Measurements from ENCODE around the gene DDRGK1. TPM values are rescaled to one million over a fixed set of nuclear protein-coding genes. Genes with fewer than 3 reads are reported as not detected.
"Not testable (repeated sequence)": the region's sequence is repeated elsewhere in the genome, so short reads cannot be mapped to it uniquely, and the experiment has no call there.

The DDRGK1 gene
- total RNA-seq, 1 experiment from 2014 or later, result 65.5 TPM

DNA sequence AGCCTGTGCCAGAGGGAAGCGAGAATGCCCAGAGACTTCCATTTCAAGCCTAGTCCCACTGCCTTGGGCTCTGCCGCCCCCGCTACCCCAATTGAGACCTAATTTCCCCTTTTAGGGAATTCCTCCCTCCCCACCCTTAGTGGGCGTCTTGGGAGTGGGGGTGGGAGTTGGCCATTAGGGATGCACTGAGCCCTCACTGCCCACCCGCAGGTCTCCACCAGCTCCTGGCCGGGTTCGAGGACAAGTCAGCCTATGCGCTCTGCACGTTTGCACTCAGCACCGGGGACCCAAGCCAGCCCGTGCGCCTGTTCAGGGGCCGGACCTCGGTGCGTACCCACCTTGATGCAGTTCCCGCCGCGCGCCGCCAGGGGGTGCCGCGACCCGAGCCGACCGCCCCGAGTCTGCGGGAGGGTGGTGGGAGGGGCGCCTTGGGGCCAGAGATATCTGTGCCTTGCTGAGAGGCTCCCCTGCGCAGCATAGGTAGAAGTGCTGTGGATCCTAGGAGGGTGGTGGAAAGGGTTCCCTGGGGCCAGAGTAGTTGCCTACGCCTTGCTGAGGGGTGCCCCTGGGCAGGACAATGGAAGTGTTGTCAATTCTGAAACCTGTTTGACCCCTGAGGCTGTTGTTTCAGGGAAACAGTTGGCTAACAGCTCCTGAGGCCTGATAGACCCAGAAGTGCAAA, 14.0 kb upstream of the DDRGK1 start:
- TF ChIP-seq TCF7L2 (IDR thresholded peaks at IDR 0.05; ENCODE audit: low read depth, low read length), result no peak
- TF ChIP-seq SIN3A (IDR thresholded peaks at IDR 0.05; ENCODE audit: borderline replicate concordance, insufficient read depth, low read depth, low read length), result no peak
- TF ChIP-seq, protein P1, sequence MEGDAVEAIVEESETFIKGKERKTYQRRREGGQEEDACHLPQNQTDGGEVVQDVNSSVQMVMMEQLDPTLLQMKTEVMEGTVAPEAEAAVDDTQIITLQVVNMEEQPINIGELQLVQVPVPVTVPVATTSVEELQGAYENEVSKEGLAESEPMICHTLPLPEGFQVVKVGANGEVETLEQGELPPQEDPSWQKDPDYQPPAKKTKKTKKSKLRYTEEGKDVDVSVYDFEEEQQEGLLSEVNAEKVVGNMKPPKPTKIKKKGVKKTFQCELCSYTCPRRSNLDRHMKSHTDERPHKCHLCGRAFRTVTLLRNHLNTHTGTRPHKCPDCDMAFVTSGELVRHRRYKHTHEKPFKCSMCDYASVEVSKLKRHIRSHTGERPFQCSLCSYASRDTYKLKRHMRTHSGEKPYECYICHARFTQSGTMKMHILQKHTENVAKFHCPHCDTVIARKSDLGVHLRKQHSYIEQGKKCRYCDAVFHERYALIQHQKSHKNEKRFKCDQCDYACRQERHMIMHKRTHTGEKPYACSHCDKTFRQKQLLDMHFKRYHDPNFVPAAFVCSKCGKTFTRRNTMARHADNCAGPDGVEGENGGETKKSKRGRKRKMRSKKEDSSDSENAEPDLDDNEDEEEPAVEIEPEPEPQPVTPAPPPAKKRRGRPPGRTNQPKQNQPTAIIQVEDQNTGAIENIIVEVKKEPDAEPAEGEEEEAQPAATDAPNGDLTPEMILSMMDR (IDR thresholded peaks at IDR 0.05), result peak; percentile 97
- peak; percentile 58 for TF ChIP-seq POLR2AphosphoS5 (IDR thresholded peaks at IDR 0.05; ENCODE audit: low read depth, low read length)
- H3K9me3 ChIP-seq (ENCODE audit: control insufficient read depth, insufficient read depth, low read depth, low read length), result no peaks in the 10 kb centered on the region
- peak overlapping the region; percentile 73 for H3K27ac ChIP-seq (ENCODE audit: low read length)
- H3K36me3 ChIP-seq (ENCODE audit: control insufficient read depth, insufficient read depth, low read length), result no peaks in the 10 kb centered on the region
- ChIA-PET POLR2A (interaction anchor here (0.7 kb wide), 2 partner anchors 18 to 87 kb away, joined by 10 to 19 read pairs; no protein-coding TSS in a partner anchor), CTCF (interaction anchor here (0.6 to 1.1 kb wide), 5 partner anchors 16 to 571 kb away, joined by 3 to 18 read pairs (median 7); no protein-coding TSS in a partner anchor)
- intact Hi-C loops (cut with micrococcal nuclease; ENCODE audit: unreplicated experiment) (loop anchor here (5.0 kb wide), 1 partner anchor 94 kb away; no protein-coding TSS in a partner anchor), in situ Hi-C loops (cut with HindIII; ENCODE audit: low pct_unique_long_range_greater_than_20kb, low sequenced_read_pairs) (no loop called here)
- ATAC-seq (peak; percentile 72), DNase-seq (ENCODE audit: low read depth, low spot score) (no peak)
- H3K27me3 ChIP-seq (ENCODE audit: control insufficient read depth, insufficient read depth, low read length), result no peaks in the 10 kb centered on the region
- peaks cover 44% of the 10 kb centered on the region for H3K4me1 ChIP-seq (ENCODE audit: control insufficient read depth, insufficient read depth, low read length)
- no peak overlapping the region for H3K4me3 ChIP-seq (ENCODE audit: low read depth in 2 of 2, low read length in 2 of 2)
- TSS peak; percentile 33 for BruUV-seq (replicated peaks)

DNA sequence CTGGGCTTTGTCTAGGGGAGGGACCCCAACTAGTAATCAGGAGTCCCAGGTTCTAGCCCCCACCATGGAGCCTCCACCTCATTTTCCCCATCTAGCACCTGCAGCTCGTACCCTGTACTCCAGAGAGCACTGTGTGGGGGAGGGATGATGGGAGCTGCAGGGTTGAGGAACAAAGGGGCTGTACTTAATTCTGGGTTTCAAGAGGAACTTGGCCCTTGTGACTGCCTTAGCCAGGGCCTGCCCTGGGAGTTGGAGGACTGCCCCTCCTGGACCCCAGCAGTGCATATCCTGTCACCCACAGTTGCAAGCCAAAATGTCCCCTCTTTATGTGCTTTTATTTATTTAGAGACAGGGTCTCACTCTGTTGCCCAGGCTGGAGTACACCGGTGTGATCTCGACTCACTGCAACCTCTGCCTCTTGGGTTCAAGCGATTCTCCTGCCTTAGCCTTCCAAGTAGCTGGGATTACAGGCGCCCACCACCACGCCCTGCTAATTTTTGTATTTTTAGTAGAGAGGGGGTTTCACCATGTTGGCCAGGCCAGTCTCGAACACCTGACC, 11.0 kb upstream of the DDRGK1 start:
- CTCF ChIA-PET, result interaction anchor here (0.7 kb wide), 2 partner anchors 104 to 480 kb away, joined by 3 read pairs; no protein-coding TSS in a partner anchor

DNA sequence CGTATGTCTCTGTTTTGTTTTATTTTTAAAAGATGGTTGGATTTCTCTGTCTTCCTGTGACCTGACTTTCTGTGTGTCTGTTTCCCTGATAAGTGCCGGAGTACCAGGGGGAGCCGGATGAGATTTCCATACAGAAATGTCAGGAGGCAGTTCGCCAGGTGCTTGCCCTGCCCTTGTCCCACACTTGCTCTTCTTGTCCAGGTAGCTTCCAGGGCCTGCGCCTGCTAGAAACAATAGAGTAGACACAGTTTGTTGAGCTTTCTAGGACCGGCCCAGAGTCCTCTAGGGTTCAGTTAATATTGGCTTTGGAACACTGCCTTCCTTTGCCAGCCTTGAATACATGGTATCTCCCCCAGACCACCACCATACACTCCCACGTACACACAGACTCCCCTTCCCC, 8.7 kb upstream of the DDRGK1 start:
- CTCF ChIA-PET, result no interaction called here

More for the DNA sequence above, 11.0 kb upstream of the DDRGK1 start:
- H3K4me1 ChIP-seq (ENCODE audit: control insufficient read depth, insufficient read depth, low read length), result peaks cover 16% of the 10 kb centered on the region
- in situ Hi-C loops (cut with HindIII; ENCODE audit: low pct_unique_long_range_greater_than_20kb, low sequenced_read_pairs); ATAC-seq; H3K4me3 ChIP-seq (ENCODE audit: low read depth in 2 of 2, low read length in 2 of 2); H3K36me3 ChIP-seq (ENCODE audit: control insufficient read depth, insufficient read depth, low read length); H3K27me3 ChIP-seq (ENCODE audit: control insufficient read depth, insufficient read depth, low read length); BruUV-seq (replicated peaks); DNase-seq (ENCODE audit: low read depth, low spot score); H3K9me3 ChIP-seq (ENCODE audit: control insufficient read depth, insufficient read depth, low read depth, low read length); H3K27ac ChIP-seq (ENCODE audit: low read length); POLR2A ChIA-PET: not testable (repeated sequence)
- intact Hi-C loops (cut with micrococcal nuclease; ENCODE audit: unreplicated experiment), result loop anchor here (5.0 kb wide), 1 partner anchor 97 kb away; no protein-coding TSS in a partner anchor

More for the DNA sequence above, 8.7 kb upstream of the DDRGK1 start:
- no TSS peak for BruUV-seq (replicated peaks)
- in situ Hi-C loops (cut with HindIII; ENCODE audit: low pct_unique_long_range_greater_than_20kb, low sequenced_read_pairs) (no loop called here), intact Hi-C loops (cut with micrococcal nuclease; ENCODE audit: unreplicated experiment) (no loop called here)
- H3K9me3 ChIP-seq (ENCODE audit: control insufficient read depth, insufficient read depth, low read depth, low read length), result no peaks in the 10 kb centered on the region
- no peaks in the 10 kb centered on the region for H3K27me3 ChIP-seq (ENCODE audit: control insufficient read depth, insufficient read depth, low read length)
- DNase-seq (ENCODE audit: low read depth, low spot score) (no peak), ATAC-seq (no peak)
- POLR2A ChIA-PET, result no interaction called here
- TF ChIP-seq POLR2AphosphoS5 (IDR thresholded peaks at IDR 0.05; ENCODE audit: low read depth, low read length) (no peak; the same call in 1 of the 2 replicates), TCF7L2 (IDR thresholded peaks at IDR 0.05; ENCODE audit: low read depth, low read length) (no peak), SIN3A (IDR thresholded peaks at IDR 0.05; ENCODE audit: borderline replicate concordance, insufficient read depth, low read depth, low read length) (no peak)
- TF ChIP-seq, protein P2, sequence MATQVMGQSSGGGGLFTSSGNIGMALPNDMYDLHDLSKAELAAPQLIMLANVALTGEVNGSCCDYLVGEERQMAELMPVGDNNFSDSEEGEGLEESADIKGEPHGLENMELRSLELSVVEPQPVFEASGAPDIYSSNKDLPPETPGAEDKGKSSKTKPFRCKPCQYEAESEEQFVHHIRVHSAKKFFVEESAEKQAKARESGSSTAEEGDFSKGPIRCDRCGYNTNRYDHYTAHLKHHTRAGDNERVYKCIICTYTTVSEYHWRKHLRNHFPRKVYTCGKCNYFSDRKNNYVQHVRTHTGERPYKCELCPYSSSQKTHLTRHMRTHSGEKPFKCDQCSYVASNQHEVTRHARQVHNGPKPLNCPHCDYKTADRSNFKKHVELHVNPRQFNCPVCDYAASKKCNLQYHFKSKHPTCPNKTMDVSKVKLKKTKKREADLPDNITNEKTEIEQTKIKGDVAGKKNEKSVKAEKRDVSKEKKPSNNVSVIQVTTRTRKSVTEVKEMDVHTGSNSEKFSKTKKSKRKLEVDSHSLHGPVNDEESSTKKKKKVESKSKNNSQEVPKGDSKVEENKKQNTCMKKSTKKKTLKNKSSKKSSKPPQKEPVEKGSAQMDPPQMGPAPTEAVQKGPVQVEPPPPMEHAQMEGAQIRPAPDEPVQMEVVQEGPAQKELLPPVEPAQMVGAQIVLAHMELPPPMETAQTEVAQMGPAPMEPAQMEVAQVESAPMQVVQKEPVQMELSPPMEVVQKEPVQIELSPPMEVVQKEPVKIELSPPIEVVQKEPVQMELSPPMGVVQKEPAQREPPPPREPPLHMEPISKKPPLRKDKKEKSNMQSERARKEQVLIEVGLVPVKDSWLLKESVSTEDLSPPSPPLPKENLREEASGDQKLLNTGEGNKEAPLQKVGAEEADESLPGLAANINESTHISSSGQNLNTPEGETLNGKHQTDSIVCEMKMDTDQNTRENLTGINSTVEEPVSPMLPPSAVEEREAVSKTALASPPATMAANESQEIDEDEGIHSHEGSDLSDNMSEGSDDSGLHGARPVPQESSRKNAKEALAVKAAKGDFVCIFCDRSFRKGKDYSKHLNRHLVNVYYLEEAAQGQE (IDR thresholded peaks at IDR 0.05; ENCODE audit: insufficient read depth in 1 of 2, low read depth in 2 of 2, low read length in 1 of 2), result no peak
- TF ChIP-seq, protein P1 (IDR thresholded peaks at IDR 0.05), result no peak
- H3K27ac ChIP-seq (ENCODE audit: low read length), result no peak overlapping the region
- H3K4me1 ChIP-seq (ENCODE audit: control insufficient read depth, insufficient read depth, low read length), result peaks cover 14% of the 10 kb centered on the region
- H3K36me3 ChIP-seq (ENCODE audit: control insufficient read depth, insufficient read depth, low read length), result no peaks in the 10 kb centered on the region; the same call in 1 of the 2 replicates
- no peak overlapping the region for H3K4me3 ChIP-seq (ENCODE audit: low read depth in 2 of 2, low read length in 2 of 2)
